ENCODE results near the gene ASB8.
A peak's percentile ranks its signal among the peaks of the same experiment; 100 is the strongest.
"Not testable (repeated sequence)": the region's sequence is repeated elsewhere in the genome, so short reads cannot be mapped to it uniquely, and the experiment has no call there.

The ASB8 gene

DNA sequence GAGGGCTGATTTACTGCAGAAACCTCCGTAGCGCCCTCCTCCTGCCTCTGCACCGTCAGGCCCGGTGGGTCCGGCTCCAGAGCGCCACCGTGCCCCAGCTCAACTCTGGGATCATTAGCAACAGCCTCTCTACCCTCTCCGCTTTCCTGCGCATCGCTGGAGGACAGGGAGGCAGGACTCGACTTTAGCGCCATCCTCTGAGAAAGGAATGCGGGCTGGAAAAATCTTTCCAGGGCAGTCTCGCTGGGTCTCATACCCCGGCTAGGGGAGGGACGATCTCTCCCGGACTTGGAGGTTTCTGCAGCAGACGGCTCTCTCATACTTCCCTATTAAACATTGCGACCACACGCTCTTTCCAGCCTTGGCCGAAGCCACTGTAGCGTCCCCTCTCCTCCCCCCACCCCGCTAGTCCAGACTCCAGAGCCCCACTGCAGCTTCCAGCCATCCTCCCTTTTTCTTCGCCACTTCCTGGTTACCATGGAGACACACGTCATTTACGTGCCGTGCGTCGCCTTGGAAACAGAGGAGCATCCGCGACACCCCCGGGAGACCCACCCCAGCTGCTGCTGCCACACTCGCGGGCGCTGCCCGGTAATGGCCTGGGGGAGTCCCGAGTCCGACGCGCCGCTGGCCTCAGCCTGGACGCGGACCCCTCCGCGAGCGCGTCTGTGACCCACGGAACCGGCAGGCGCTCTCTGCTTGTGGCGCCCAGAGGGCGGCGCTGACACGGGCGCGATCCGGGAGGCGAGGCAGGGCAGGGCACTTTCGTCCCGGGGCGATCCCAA lies 26.0 kb upstream of the ASB8 start, which contains the start of gene CCDC184:
CCDC184 (plus strand) TSS at position 554 of the 785 bp plus-strand sequence. CDS start 479 bp downstream, outside the sequence.
- DNase-seq (ENCODE audit: low read depth): no peak

DNA sequence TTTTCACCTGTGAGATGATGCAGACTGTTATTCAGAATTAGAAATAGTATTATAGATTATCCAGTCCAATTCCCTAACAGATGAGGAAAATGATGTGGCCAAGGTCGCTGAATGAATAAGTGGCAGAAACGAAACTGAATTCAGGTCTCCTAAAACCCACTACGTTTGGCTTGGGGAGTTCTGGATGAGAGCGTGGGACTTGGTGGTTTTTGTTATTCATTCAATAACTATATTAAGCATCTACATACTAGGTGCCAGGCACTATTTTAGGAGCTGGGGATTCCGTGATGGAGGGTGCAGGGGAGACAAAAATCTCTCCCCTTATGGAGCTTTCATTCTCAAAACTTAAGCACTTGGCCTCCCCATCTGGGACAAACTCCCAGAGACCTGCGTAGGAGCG lies 25.3 kb upstream of the ASB8 start:
- no peak for DNase-seq (ENCODE audit: low read depth)

- no peak for DNase-seq (ENCODE audit: low read depth)
Observed at GRCh38 chr12:48180857-48181495, 23.7 kb upstream of the ASB8 start.

DNA sequence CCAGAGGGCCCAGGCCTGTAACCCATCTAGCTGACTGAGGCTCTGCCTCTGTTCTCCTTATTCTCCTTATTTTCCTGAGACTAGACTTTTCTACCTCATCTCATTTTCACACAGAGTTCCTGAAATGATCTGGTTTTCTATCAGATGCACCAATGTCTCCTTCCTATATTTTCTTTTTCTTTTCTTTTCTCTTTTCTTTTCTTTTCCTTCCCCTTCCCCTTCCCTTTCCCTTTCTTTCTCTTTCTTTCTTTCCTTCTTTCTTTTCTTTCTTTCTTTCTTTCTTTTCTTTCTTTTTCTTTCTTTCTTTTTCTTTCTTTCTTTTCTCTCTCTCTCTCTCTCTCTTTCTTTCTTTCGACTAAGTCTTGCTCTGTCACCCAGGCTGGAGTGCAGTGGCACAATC lies 23.1 kb upstream of the ASB8 start:
- no peak for DNase-seq (ENCODE audit: low read depth)

- DNase-seq (ENCODE audit: low read depth): no peak
Observed at GRCh38 chr12:48179466-48179865, 22.2 kb upstream of the ASB8 start.

GRCh38 chr12:48177982-48178381 lies 20.7 kb upstream of the ASB8 start:
- no peak for DNase-seq (ENCODE audit: low read depth)

GRCh38 chr12:48176417-48176751 lies 19.1 kb upstream of the ASB8 start:
- DNase-seq (ENCODE audit: low read depth): no peak

DNA sequence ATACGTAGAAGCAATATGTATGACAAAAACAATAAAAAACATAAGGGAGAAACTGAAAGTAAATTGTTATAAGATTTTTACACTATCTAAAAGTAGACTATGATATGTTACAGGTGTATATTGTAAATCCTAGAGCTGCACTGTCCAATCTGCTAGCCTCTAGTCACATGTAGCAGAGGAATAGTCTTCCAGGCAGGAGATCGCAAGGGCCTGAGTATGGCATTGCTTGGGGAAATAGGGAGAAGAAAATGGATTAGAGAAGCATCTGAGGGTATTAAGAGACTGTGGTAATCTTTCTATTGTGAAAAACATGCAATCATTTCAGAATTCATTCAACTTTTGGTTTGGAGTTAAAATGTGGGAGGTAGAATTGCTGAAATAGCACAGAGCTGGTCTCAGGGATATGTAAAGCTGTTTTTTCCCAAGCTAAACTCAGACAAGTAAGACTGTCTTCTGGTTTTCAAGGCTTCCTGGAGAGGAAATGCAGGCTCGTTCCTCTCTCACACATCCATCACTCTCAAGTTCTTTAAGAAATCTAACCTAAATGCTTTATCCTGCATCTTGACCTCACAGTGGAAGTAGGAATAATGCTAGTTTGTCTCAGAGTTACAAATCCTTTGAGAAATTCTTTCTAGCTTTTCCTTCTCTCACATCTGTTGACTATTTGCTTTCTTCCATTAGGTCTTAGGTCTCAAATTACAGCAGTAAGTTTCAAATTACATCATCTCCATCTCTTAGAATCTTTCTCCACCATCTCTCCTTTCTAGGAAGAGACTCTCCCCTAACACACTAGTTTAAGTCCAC lies 18.5 kb upstream of the ASB8 start:
- DNase-seq (ENCODE audit: low read depth): no peak

DNA sequence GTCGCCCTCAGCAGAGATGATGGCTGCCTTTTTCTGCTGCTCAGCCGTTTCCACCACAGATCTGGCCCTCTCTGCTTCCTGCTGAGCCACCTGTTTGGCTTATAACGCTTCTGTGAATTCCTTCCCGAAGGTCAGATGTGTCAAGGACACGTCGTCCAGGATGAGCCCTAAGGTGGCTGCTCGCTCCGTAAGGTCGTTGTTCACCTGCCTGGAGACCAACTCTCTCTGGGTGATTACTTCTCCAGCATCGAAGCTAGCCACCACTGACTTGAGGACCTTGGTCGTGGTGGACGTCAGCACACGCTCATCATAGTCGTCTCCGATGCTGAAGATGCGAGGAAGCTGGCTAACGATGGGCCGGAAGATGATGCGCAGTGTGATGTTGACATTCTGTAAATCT lies 11.7 kb upstream of the ASB8 start:
- no peak for DNase-seq (ENCODE audit: low read depth)

GRCh38 chr12:48165089-48165981 lies 8.0 kb upstream of the ASB8 start:
- no peak for DNase-seq (ENCODE audit: low read depth)

DNA sequence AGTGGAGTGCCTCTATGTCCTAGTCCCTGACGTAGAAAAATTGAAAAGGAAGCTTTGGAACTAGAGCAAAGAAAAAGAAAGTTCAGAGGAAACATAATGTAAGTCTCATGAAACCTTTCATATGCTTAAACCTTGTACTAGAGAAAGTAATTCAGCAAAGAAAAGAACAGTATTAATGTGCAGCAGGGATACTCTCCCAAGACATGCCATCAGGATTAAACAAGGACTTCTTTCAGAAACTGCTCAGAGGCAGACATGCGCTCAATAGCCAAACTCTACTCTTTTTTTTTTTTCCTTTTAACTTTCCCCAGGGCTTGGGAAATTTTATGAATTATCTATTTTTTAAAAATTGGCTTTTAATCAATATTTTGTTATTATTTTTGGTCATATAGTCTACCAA lies 7.1 kb upstream of the ASB8 start:
- no peak for DNase-seq (ENCODE audit: low read depth)

- no peak for DNase-seq (ENCODE audit: low read depth)
Observed at GRCh38 chr12:48163150-48163747, 5.9 kb upstream of the ASB8 start.

DNA sequence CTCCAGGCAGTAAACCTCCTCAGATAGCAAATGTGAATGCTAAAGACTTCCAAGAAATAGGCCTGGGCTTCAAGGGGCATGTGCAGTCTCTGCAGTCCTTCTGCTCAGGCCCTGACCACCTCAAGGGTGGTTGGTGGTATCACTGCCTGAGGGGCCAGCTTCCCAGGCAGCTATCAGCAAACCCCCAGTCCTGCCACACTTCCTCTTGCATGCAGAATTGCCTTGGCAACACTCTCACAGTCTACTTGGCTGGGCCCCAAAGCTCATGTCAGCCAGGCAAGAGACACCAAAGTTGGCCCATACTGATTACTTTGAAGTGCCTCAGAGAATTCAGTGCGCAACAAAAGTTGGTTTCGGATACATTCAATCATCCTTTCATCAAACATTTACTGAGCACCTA lies 3.5 kb upstream of the ASB8 start:
- peak; percentile 95 for DNase-seq (ENCODE audit: low read depth)

- DNase-seq (ENCODE audit: low read depth): no peak
Observed at GRCh38 chr12:48160046-48160445, 2.7 kb upstream of the ASB8 start.

GRCh38 chr12:48157889-48158370 lies 615 bp upstream of the ASB8 start:
- no peak for DNase-seq (ENCODE audit: low read depth)

DNA sequence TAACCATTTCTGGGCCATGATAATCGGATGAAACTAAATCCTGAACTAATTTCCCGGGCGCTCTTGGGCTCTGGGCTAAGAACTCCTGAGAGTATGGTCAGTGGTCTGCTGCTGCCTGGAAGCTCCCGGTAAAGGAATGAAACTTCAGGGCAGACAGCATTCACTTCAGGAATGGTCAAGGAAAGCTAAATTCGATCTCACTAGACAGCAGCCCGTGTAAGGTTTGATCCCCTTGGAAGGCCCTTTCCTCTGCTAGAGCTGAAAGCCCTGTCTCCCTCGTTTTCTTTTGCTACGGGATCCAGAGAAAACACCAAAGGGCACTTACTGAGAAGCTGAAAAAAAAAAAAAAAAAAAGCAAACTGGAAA lies 680 bp downstream of the ASB8 start:
- DNase-seq (ENCODE audit: low read depth): no peak

- DNase-seq (ENCODE audit: low read depth): not testable (repeated sequence)
Observed at GRCh38 chr12:48155786-48156185, 1.5 kb downstream of the ASB8 start.

DNA sequence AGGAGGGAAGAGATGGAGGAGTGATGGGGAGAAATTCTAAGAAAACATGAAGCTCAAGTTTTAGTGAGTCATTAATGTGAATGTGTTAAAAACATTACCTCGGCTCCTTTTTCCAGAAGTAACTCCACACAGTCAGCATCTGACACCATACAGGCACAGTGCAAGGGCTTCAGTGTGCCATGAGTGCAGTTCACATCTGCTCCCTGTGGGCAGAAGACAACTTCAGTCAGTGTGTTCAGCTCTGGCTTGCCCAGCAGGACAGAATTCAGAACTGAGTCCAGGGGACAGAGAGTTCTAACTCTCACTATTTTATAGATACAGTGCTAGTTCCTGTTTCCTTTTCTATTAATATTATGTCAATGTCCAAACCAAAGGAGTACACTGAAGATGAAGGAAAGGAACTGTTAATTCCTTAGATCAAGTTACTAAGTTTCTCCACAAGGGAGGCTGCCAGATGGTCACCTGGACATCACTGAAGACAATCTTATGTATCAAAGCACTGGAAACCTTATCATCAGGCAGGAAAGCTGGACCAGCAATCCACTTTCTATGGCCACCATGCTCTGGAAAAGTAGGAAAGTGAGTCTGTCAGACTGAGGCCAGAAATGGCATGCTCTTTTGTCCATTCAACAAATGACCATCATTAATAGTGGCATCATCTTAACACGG lies 6.1 kb downstream of the ASB8 start:
- no peak for DNase-seq (ENCODE audit: low read depth)

- DNase-seq (ENCODE audit: low read depth): no peak
Observed at GRCh38 chr12:48145981-48146380, 11.3 kb downstream of the ASB8 start.

- no peak for DNase-seq (ENCODE audit: low read depth)
Observed at GRCh38 chr12:48143898-48144297, 13.4 kb downstream of the ASB8 start.

Measured in CMK (cell line).